ENCODE data around the gene KSR1.

- TF ChIP-seq SUZ12 (IDR thresholded peaks at IDR 0.05) (no peak), FOXK2 (IDR thresholded peaks at IDR 0.05) (no peak), ELF4 (IDR thresholded peaks at IDR 0.05) (no peak), FOXA1 (IDR thresholded peaks at IDR 0.05) (no peak)
Observed at GRCh38 chr17:27597188-27597580, 140.9 kb downstream of the KSR1 start.
